Measurements from ENCODE around the gene SVIL.

Gene SVIL, protein sequence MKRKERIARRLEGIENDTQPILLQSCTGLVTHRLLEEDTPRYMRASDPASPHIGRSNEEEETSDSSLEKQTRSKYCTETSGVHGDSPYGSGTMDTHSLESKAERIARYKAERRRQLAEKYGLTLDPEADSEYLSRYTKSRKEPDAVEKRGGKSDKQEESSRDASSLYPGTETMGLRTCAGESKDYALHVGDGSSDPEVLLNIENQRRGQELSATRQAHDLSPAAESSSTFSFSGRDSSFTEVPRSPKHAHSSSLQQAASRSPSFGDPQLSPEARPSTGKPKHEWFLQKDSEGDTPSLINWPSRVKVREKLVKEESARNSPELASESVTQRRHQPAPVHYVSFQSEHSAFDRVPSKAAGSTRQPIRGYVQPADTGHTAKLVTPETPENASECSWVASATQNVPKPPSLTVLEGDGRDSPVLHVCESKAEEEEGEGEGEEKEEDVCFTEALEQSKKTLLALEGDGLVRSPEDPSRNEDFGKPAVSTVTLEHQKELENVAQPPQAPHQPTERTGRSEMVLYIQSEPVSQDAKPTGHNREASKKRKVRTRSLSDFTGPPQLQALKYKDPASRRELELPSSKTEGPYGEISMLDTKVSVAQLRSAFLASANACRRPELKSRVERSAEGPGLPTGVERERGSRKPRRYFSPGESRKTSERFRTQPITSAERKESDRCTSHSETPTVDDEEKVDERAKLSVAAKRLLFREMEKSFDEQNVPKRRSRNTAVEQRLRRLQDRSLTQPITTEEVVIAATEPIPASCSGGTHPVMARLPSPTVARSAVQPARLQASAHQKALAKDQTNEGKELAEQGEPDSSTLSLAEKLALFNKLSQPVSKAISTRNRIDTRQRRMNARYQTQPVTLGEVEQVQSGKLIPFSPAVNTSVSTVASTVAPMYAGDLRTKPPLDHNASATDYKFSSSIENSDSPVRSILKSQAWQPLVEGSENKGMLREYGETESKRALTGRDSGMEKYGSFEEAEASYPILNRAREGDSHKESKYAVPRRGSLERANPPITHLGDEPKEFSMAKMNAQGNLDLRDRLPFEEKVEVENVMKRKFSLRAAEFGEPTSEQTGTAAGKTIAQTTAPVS (N-terminal part only)

DNA sequence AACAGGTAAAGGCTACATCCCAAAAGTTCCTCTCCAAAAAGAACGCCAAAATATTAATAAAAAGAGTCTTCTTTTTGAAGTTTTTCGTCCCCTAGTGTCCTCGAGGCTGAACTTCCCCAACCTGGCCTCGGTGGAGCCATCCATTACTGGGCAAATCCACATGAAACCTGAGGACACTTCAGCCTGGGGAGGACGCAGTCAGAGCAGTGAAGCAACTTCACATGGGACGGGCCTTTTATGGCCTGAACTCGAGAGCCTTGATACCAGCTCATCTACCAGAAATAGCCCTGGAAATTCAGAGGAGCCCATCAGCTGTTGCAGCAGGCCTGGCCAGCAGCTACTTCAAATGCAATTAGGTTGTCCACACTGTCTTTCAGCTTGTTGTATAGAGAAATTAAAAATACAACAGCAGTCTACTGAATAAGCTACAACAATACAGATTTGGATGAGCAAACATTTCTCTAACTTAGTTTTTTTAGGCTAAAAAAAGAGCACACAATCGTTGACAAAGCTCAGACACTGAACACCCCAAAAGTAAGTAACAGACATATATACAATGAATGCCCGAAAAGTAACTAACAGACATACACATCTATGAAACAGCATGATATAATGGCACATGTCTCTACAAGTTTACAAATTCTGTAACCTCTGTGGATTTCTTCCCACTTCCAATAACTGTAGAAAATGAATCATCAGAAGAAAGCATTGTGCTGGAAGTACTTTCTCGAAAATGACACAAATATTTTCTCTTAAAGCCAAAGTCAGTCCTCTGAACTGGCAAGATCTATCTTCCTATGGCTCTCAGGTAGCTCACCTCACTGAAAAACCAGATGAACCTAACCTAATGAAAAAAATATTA lies at the start of gene SVIL:
TSS of gene SVIL (minus strand) at position 208 of the 862 bp plus-strand sequence. CDS start 79,913 bp downstream, outside the sequence.
- peak; percentile 55 for DNase-seq (ENCODE audit: low spot score)

DNA sequence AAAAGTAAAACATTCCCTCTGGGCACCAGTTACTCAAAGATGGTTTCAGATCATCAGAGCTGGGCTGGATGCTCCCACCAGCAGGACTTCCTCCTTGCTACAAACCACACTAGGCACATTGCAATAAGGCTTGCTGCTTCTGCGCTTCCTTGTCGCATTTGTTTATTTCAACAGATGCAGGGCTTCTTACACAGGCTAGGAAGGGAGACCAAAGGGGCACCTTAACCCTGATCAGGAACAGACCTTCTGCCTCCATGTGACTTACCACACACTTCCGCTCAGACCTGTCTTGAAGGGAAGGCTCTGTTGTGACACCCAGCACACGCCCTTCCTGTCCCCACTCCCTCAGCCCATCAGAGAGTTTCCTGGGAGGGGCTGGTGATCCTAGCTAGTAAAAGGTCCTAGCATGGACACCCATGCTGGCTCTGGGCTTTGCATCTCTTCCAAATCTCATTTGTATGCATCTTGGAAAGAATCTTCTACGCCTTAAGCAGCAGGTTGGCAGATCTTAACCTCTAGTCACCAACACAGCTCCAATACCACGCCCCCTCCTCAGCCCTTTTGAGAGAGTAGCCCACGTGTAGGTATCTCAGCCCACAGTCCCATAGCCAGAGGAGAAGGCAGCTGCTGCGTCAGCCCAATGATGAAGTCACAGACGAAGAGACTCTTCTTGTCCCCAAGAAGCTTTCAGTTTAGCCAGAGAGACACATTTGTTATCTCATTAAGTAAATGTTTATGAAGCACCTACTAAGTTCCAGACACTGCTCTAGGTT lies 47.1 kb upstream of the SVIL start:
- DNase-seq (ENCODE audit: low spot score): no peak

DNA sequence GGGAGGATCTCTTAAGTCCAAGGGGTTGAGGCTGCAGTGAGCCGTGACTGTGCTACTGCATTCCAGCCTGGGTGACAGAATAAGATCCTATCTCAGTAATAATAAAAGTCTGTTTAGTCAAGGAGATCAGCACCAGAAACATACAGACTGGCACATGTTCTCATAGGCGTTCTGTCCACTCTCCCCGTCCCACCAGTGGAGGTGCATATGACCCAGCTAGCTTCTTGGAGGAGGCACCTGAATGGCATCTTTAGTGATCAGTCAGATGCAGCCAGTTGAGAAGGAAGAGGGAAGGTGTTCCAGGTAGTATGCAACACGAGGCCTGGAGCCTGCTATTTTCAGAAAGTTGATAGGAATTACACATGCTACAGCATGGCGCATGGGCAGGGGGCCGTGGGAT lies 45.3 kb upstream of the SVIL start:
- DNase-seq (ENCODE audit: low spot score): no peak

DNA sequence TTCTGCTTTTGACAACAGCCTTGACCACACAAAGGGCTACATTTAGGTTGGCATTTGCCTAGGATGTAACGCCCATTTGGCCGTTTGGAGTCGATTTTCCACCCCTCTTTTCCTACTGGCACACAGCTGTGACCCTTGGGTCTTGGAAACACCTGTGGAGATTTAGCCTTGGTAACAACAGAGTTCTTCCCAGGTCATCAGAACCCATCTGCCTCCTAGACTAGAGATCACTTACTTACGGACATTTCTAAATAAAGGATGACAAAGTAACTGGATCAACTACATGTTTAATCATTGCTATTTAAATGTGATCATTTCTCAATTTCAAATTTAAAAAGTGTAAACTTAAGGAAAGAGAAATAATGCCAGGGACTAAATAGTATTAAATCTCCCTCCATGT lies 42.0 kb upstream of the SVIL start:
- DNase-seq (ENCODE audit: low spot score): no peak

DNA sequence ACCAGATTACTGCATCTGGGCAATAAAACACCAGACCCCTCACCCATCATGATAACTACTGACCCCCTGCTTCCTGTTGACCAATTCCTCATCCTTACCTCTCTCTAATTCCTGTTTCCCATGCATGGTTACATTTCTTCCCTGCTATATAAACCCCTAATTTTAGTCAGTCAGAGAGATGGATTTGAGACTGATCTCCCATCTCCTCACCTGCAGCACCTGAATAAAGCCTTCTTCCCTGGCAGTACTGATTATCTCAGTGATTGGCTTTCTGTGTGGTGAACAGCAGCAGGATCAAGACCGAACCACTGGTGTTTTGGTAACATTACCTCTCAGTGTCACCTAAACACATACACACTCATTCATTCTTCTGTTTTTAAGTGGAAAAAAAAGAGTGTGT lies 41.2 kb upstream of the SVIL start:
- DNase-seq (ENCODE audit: low spot score): no peak

DNA sequence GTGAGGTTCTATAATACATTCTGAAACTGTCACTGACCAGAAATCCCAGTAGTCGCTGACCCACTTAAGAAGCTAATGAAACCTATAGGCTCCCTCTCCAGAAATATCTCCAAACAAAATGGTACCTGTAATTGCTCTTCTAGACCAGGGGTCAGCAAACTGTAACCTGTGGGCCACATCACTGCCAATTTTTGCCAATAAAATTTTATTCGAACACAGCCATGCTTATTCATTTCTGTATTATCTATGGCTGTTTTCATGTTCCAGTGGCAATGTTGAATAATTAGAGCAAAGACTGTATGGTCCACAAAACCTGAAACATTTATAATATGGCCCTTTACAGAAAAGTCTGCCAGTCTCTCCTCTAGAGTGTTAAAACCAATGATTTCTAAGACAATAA lies 37.2 kb upstream of the SVIL start:
- no peak for DNase-seq (ENCODE audit: low spot score)

DNA sequence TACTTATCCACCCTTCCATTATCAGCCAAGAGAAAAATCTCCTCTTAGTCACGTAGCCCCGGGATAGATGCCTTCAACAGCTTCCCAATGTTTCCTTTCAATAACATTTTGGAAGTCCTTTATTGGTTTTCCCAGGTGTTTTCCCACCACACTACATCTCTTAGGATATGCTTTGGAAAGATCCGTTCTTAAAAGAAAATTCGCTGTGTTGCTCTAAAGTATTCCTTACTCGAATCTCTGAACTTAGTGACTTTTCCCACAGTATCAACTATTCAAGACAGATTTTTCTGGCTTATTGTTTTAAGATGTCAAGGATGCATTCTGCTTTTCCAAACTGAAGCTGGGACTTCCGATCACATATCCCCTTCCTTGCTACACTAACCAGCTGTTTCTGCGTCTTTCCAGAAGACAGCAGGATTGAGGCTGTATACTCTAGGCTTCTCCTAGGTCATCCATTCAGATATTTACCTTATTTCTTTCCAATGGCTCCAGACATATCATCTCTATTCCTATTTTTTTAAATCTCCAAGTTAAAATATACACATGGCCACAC lies 36.5 kb upstream of the SVIL start:
- DNase-seq (ENCODE audit: low spot score): no peak

DNA sequence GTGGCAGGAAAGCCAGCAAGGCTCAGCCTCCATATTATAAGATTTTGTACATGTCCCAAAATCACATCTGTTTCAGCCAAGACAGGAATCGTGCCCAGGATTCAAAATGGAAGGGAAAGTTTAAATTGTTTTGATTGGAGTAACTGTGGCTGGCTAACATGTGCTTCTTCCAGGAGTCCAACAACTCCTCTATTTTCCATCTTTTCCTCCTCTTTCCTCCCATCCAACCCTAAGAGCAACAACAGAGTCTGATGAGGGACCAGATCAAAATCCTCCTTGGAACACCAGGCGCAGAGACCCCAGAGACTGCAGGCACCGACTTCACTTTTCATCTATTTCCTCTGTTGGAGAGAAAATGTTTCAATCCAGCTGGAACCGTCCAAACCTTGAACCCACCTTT lies 36.0 kb upstream of the SVIL start:
- no peak for DNase-seq (ENCODE audit: low spot score)

DNA sequence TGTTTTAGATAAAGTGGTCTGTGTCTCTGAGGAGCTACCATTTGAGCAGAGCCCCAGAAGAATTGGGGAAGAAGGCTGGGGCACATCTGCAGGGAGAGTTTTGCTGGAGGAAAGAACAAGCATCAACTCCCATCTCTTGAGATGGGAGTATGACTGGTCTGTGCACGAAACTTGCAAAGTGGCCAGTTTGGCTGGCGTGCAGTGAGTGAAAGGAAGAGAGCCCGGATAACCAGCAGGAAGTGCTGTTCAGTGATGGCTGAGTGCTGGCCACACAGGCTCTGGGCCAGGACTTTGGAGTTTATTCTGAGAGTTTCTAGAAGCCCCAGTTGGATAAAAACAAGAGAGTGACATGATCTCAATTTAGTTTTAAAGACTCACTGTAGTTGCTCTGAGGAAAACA lies 34.4 kb upstream of the SVIL start:
- peak; percentile 16 for DNase-seq (ENCODE audit: low spot score)

DNA sequence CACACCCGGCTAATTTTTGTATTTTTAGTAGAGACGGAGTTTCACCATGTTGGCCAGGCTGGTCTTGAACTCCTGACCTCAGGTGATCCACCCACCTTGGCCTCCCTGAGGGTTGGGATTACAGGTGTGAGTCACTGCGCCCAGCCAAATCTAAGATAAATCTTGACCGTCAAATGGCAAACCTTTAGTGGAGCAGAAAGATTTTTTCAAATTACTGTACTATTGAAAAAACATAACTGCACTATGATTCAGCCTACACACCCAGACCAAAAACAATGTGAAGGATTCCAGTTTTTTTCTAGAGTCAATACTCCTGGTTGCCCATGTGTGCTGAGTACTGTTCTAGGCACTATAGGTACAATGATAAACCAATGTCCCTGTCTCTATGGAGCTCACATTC lies 33.9 kb upstream of the SVIL start:
- DNase-seq (ENCODE audit: low spot score): peak; percentile 11

DNA sequence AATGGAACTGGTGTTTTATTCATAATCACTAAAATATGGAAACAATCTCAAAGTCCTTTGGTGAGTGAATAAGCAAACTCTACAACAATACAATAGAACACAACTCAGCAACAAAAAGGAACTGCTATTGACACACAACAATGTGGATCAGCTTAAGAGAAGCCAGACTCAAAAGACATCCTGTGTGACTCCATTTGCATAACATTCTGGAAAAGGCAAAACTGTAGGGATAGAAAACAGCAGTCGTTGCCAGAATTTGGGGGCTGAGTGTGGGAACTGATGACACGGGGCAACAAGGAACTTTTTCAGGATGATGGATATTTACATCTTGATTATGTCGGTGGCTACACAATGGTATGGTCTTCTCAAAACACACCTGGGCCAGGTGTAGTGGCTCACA lies 32.4 kb upstream of the SVIL start:
- DNase-seq (ENCODE audit: low spot score): no peak

DNA sequence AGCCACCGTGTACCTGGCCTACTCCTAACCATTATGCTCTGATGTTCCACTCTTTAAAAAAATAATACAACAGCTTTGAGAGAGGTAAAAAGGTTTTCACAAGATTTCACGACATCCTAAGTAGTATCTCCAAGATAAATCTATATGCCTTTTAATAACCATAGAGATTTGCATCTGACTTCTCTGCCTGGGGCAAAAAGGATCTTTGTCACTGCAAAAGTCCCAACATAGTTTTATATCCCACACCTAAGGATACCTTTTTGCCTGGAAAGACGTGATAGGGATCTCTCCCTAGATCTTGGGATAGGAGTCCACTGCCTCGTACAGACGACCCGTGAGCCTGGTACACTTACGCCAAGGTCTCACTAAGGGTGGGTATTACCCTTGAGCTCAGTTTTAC lies 31.4 kb upstream of the SVIL start:
- DNase-seq (ENCODE audit: low spot score): no peak

DNA sequence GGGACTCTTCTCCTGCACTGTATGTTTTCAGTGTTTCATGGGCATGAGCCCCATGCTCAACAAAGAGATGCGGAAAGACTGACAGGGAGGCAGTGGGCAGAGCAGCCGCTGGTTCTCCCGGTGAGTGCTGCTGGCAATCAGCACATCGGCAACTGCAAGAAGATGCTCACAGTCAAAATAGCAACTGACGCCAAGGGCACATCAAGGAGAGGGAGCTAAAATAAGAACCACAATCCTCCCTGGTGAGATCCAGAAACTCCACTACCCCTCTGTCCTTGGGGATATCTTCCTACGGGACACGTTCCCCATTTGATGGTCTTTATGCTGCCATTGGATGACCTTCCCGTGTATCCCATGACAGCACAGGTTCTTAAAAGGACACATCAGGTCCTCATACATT lies 28.9 kb upstream of the SVIL start:
- DNase-seq (ENCODE audit: low spot score): no peak

DNA sequence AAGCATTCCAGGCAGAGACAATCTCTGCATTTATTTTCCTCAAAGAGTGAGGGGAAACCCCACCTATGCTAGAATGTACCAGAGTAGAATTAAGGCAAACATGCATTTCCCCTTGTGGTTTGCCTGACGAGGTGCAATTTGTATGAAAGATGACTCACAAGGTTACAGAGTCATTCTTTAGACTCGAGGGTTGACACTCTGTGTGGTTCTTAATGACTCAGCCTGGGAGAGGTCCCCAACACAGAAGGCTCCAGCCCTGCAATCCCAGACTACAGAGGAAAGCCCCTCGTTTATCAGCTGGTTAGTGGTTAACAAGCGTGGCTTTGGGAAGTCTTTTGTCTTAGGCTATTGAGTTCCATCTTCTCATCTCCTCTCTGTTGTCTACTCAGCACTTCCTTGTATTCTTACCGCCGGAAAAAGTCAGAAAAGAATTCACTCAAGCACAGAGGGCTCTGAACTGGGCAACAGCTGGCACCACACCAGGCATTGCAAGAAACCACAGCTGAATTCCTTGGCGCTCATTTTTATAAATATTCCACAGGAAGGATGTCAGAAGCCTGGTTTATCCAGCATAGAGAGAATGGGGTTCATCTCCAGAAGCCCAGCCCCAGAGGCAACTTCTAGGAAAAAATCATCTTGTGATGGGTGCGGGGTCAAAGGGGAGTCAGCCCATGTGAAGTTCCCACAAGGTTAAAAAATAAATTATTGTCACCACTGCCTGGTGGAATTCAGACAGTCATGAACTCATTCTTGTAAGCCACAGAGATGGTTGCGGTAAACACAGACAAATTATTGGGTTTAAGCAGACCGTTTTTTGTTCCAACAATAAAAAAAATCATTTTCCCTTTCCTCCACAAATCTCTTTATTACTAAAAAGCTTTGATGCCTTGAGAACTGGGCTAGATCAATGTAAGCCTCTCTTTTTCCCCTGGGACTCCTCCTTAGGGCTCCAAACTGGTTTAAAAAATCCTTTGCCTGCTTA lies 24.5 kb upstream of the SVIL start:
- peak; percentile 90 for DNase-seq (ENCODE audit: low spot score)

DNA sequence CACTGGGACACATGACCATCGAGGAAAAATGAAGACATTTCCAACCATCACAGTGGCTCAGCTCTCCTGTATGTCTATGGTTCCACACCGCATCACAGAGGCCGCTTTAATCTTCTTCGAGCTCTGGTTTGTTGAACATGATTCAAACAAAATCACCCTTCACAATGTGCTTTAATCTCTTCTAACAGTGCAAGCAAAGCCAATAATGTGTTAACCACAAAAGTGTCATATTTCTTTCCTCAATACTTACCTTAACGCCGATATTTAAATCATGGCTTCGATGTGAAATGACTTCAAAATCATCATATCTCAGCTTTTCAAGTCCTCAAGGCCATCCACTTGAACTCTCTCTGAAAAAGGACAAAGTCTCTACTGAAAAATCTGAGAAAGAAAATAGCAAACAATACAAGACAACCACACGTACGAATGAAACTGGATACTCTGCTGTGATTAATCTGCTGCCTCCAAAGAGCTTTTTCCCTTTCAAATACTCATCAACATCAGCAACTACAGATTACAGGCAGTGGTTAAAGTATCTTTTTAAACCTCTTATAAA lies 23.0 kb upstream of the SVIL start:
- no peak for DNase-seq (ENCODE audit: low spot score)

DNA sequence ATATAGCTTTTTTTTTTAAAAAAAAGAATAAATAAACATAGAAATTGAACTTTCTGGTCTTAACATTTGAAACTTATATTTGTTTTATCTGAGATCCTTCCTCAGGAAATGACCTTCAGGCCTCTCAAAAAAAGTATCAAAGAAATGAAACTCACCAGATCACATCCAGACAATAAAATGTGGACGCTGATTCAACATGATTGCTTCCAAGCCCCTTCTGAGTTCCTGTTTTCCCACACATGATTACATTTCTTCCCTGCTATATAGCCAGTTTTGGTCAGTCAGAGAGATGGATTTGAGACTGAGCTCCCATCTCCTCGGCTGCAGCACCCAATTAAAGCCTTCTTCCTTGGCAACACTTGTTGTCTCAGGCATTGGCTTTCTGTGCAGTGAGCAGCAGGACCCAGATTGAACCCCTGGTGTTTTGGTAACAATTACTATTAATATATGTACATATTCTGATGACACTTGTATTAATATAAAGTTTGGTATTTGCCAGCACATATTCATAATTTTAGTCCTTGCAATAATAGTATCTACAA lies 21.8 kb upstream of the SVIL start:
- DNase-seq (ENCODE audit: low spot score): no peak

DNA sequence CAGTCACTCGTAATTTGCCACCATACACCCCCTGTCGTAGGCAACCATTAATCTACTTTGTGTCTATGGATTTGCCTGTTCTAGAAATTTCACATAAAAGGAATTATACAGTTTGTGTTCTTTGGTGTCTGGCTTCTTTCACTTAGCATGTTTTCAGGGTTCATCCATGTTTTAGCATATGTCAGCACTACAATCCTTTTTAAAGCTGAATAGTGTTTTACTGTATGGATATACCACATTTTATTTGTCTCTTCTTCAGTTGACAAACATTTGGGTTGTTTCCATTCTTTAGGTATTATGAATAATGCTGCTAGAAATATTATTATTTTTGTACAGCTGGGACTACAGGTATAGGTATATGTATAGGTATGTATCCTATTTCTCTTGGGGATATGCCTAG lies 17.4 kb upstream of the SVIL start:
- DNase-seq (ENCODE audit: low spot score): no peak

DNA sequence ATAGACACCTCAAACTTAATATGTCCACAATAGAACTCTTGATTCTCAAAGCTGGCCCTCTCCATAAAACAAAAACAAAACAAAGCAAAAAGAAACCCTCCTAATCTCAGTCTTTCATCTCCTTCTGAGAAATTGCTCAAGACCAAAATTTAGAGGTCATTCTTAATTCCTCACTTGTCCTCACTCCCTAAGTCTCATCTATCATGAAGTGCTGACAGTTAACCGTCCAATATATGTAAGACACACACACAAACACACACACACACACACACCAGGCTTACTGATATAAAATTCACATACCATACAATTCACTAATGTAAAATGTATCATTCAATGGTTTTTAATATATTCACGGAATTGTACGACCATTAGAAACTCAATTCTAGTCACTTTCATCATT lies 17.0 kb upstream of the SVIL start:
- DNase-seq (ENCODE audit: low spot score): no peak

DNA sequence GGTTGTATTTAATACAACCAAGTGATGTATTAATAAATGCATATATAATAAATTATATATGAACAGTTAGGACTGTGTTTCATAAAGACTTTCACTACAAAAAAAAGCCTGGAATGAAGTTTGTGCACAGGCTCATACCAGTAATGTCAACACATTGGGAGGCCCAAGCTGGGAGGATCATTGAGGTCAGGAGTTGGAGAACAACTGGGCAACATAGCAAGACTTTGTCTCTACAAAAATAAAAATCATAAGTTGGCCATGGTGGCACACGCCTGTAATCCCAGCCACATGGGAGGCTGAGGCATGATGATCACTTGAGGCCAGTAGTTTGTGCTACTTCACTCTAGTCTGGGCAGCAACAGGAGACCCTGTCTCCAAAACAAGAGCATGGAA lies 15.8 kb upstream of the SVIL start:
- no peak for DNase-seq (ENCODE audit: low spot score)
